Choroid plexus epithelial cell (primary cell): ENCODE measurements around the gene HSPBAP1.

ENCODE experiments used
- DNase-seq: peaks from one replicate; pipeline ENCODE4 v3.0.0-alpha.2; 2010; ENCODE audit warnings: low read depth
- H3K4me3 ChIP-seq: 2 replicates; pipeline ENCODE4 v1.5.1; 2011; ENCODE audit warnings: low read depth, mild to moderate bottlenecking, control low read depth, low read length, moderate library complexity
- CTCF ChIP-seq: conservative IDR thresholded peaks from 2 replicates; pipeline ENCODE4 v1.5.1; 2011; ENCODE audit warnings: low read depth, mild to moderate bottlenecking, control low read depth, inconsistent platforms, low read length, moderate library complexity

The HSPBAP1 gene, protein sequence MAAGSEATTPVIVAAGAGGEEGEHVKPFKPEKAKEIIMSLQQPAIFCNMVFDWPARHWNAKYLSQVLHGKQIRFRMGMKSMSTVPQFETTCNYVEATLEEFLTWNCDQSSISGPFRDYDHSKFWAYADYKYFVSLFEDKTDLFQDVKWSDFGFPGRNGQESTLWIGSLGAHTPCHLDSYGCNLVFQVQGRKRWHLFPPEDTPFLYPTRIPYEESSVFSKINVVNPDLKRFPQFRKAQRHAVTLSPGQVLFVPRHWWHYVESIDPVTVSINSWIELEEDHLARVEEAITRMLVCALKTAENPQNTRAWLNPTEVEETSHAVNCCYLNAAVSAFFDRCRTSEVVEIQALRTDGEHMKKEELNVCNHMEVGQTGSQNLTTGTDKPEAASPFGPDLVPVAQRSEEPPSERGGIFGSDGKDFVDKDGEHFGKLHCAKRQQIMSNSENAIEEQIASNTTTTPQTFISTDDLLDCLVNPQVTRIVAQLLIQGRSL

DNA sequence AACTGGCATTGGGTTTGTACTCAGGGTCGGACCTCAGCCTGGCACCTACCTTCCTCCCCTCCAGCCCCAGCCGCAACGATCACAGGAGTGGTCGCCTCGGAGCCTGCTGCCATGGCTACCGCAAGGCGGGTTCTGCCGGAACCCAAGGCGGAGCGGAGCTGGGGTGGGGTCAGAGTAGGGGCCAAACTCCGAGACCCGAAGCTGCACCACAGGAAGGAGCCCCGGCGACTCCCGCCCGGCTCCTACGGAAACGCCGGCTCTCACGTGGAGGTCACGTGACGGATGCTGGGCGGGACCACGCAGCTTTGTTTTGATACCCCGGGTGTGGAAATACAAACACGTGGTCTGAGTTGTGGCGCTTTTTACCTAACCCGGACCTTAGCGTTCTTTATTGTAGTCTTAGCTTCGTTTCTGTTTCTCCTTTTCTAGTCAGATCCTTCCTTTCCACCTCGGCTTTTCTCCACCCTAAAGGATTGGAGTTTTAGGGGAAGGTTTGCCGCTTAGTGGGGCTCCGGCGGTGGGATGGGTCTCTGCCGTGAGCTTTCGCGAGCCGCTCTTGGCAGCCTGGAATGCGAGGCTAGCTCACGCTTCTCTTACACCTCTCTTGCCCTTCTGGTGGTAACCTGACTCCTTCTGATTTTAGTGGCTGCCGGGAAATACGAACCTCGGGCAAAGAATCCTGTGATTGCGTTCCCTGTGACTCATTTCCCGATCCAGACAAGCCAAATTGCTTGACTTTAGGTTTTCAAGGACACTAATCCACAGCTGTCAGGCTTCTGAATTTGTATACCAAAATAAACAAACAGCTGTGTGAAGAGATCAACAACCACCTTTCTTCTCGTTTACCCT is at the start of gene HSPBAP1:
TSS of gene HSPBAP1 (minus strand) at position 264 of the 849 bp plus-strand sequence. CDS start at position 113, 151 bp downstream.
- peak within 1 kb of the TSS; percentile 87 for H3K4me3 ChIP-seq
- DNase-seq = peak; percentile 96
- no peak for TF ChIP-seq CTCF

DNA sequence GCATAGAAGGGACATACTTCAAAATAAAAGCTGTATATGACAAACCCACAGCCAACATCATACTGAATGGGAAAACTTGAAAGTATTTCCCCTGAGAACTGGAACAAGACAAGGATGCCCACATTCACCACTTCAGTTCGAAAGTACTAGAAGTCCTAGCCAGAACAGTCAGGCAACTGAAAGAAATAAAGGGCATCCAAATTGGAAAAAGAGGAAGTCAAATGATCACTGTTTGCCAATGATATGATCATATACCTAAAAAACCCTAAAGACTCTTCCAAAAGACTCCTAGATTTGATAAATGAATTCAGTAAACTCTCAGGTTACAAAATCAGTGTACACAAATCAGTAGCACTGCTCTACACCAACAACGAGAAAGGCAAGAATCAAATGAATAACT is 42.0 kb upstream of the HSPBAP1 start:
- no peak for TF ChIP-seq CTCF
- no peak for DNase-seq
- no peak overlapping the region for H3K4me3 ChIP-seq

DNA sequence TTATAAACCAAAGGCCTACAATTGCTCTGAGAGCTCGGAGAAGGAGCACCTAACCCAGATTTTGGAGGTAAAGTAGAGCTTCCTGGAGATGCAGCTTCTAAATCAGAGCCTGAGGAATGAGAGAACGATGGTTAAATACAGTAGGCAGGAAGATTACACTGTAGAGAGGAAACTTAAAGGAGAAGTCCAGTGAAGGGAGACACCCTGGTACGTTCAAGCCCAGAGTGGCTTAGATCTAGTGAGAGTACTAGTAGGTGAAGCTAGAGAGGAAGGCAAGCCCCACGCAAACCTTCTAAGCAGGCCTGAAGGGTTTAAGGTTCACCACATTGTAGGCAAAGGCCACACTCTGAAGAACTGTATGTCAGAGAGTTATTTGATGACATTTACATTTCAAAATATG is 34.6 kb upstream of the HSPBAP1 start:
- no peak overlapping the region for H3K4me3 ChIP-seq
- DNase-seq = no peak
- no peak for TF ChIP-seq CTCF

GRCh38 chr3:122826278-122826677 is 32.6 kb upstream of the HSPBAP1 start:
- H3K4me3 ChIP-seq = no peak overlapping the region
- no peak for DNase-seq
- TF ChIP-seq CTCF = no peak

DNA sequence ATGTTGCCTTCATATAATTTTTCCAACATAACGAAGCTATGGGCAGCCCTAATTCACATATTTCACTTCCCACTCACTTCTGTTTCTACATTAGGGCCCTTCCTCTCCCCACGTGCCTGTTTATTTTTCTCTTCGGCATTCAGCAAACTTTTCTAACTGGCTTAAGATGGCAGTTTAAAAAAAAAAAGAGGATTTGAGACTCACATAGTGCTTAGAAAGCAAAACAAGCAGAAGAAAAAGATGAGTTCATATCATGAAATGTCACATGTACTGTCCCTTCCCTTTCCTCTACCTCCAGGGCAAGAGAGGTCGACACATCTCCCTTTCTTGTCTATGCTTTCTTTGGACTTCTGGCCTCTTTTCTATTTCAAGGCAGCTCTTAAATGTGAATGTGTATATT is 31.8 kb upstream of the HSPBAP1 start:
- H3K4me3 ChIP-seq = no peak overlapping the region
- no peak for DNase-seq
- no peak for TF ChIP-seq CTCF

DNA sequence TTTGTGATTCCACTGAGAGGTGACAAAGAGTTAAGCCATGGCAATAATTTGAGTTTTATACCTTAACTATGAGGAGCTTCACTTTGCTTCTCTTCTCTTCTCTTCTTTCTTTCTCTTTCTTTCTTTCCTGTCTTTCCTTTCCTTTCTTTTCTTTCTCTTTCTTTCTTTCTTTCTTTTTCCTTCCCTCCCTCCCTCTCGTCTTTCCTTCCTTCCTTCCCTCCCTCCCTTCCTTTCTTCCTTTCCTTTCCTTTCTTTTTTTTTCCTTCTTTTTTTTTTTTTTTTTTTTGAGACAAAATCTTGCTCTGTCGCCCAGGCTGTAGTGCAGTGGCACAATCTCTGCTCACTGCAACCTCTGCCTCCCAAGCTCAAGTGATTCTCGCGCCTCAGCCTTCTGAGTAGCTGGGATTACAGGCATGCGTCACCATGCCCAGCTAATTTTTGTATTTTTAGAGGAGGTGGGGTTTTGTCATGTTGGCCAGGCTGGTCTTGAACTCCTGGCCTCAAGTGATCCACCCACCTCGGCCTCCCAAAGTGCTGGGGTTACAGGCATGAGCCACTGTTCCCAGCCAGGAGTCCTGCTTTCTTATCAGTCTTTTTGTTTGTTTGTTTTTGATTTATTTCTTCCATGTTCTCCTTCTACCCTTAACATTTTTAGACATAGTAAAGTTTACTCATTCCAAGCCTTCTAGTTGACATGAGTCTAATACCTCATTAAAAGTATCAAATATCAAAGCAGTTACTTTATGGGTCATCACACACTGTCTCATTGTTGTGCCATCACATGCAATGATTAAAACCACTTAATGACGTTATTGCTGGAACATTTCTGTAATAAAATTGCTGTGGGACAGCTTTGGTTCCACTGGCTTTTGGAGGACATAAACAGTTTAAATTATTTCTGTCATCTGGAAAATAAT is 31.1 kb upstream of the HSPBAP1 start:
- H3K4me3 ChIP-seq = no peak overlapping the region

More for the DNA sequence above, 31.1 kb upstream of the HSPBAP1 start:
- DNase-seq = peak; percentile 6
- no peak for TF ChIP-seq CTCF
